Measurements from ENCODE around the gene SAMM50.

The SAMM50 gene

GRCh38 chr22:43946384-43946667 is 8.9 kb upstream of the SAMM50 start:
- no peak for DNase-seq

DNA sequence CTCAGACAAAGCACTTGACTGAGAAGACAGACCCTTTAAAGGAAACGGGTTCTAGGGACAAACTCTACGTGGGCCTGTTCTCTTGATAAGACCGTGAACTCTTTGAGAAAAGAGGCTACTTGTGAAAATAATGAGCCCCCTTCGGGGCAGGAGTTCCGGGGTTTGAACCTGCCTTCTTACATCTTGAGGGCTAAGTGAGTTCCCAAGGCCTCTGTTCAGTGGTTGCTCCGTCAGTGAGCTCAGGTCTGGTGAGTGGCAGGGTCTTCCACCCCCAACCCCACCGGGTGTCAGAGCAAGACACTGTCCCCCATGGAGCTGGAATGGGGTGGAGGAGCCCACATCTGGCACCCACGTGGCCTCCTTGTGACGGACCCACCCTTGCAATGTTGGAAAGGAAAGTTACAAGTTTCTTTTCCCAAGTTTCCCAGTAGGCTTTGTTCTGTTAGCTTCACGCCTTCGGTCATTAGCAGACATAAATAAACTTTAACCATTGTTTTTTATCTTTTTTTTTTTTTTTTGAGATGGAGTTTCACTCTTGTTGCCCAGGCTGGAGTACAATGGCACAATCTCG is 6.3 kb upstream of the SAMM50 start:
- no peak for DNase-seq

DNA sequence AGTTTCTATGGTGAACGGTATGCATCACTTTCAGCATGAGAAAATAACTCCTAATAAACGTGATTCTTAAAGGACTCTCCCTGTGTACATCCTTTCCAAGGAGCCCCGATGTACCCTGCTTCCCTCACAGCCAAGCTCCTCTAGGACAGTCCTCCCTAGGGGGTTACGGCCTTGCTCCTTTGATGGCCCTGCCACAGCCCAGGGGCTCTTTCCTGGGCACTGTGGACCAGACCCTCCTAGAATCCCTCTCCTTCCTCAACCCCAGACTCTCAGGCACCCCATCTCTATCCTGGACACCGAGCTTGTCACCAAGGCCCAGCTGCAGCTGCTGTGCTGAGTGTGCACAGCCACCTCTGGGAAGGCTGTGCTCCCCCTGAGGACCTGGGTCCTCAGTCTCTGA is 3.9 kb upstream of the SAMM50 start:
- no peak for DNase-seq

DNA sequence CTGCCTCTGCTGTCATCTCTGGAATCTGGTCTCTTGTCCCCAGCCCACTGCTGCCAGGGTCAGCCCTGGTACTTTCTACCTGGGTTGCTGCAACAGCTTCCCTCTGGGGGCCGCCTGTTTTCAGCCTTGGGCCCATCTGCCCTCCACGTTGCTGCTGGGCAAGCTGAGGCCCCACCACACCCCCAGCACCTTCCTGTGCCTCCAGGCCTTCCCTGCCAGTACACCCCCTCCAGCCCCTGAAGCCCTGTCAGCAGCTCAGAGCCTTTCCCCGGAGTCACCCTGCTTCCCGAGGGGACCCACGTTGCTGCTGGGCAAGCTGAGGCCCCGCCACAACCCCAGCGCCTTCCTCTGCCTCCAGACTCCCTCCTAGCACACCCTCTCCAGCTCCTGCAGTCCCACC is 3.3 kb upstream of the SAMM50 start:
- DNase-seq, result no peak

GRCh38 chr22:43953988-43954785 is 1.1 kb upstream of the SAMM50 start:
- DNase-seq, result no peak

DNA sequence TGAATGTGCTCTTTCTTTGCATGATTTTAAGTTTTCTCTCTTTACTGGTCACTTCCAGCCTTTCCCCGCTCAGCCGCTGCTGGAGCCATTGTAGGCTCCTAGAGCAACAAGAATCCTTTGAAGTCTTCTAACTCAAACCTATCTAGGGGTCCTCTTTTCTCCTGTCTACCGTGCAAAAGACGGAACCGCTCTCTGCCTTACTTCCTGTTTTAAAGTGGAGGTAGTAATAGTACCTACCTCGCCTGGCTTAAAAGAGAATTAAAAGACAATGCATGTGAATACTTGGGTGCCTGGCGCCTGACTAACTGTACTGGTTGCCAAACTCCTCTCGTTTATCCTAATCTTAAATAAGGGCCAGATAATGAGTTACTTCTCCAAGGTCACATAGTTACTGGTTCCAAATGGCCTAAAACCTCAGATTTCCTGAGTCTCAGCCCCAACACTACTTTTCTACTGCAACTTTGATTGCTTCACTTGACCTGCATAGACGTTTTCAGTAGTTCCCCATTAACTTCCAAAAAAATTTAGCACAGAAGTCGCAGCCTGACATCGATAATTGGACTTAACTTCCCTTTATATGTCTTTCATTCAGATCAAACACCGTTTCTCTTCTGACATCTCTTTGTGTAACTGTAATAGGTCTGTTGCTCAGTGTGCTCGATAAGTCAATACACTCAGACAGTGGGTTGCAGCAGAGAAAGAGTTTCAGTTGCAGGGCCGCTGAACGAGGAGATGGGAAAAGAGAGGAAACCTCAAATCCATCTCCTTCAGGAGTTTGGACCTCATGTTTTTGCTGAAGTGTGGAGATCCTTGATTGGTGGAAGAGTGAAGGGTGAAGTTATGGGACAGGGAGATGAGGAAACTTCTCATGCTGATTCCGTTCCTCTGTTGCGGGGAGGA is 891 bp downstream of the SAMM50 start:
- peak; percentile 42 for DNase-seq

DNA sequence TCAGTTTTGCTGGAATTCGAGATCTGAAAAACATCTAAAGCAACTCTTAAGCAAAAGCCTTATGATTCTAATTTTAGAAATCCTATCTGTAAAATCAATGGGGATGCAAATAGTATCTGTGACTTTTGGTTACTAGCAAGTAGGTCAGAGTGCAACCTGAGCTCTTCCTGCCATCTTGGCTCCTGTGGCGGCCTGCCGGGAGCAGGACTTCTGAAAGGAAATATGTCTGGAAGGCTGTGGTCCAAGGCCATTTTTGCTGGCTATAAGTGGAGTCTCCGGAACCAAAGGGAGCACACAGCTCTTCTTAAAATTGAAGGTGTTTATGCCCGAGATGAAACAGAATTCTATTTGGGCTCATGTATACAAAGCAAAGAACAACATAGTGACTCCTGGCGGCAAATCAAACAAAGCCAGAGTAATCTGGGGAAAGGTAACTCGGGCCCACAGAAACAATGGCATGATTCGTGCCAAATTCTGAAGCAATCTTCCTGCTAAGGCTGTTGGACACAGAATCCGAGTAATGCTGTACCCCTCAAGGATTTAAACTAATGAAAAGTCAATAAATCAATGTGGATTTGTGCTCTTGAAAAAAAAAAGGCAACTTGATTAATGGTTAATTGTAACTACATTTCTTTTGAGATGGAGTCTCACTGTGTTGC is 1.7 kb downstream of the SAMM50 start:
- no peak for DNase-seq

- DNase-seq, result no peak
Measured at GRCh38 chr22:43957871-43958270, 2.6 kb downstream of the SAMM50 start.

DNA sequence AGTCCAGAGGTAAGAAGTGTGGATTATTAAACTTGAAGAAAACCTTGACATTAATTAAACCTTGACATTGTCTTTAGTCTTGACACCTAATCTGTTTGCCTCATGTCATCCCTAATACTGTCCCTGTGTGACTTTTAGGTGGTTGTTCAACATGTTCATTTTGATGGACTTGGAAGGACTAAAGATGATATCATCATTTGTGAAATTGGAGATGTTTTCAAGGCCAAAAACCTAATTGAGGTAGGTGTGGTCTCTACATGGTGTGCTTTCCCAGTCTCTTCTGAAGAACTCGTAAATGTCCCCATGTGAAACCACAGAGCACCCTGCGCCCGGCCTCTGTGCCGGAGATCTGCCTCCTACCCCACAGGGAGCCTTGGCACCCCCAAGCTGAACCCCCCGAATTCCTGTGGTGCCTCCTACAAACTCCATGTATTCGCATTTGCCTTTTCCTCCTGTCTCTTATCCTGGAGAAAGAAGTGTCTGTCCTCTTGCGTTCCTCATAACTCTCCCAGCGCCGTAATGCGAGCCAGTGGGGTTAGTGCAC is 9.1 kb downstream of the SAMM50 start:
- no peak for DNase-seq

GRCh38 chr22:43967069-43967468 is 11.8 kb downstream of the SAMM50 start:
- no peak for DNase-seq

DNA sequence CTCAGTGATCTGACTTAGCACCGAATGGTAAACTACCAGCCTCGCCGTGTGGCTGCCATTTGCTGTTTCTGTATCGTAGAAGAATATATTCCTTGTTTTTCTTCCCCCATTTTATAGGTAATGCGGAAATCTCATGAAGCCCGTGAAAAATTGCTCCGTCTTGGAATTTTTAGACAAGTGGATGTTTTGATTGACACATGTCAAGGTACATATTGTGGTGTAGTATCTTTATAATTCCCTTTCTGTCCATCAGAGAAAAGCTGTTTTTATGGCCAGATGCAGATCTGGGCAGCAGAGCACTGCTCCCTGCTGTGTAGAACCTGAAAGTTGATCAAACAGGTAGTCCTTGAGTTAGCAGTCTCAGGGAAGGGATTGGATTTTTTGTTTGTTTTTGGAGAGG is 13.4 kb downstream of the SAMM50 start:
- no peak for DNase-seq

- DNase-seq, result no peak
Measured at GRCh38 chr22:43969021-43969878, 14.0 kb downstream of the SAMM50 start.

- DNase-seq, result no peak
Measured at GRCh38 chr22:43969989-43970755, 14.9 kb downstream of the SAMM50 start.

DNA sequence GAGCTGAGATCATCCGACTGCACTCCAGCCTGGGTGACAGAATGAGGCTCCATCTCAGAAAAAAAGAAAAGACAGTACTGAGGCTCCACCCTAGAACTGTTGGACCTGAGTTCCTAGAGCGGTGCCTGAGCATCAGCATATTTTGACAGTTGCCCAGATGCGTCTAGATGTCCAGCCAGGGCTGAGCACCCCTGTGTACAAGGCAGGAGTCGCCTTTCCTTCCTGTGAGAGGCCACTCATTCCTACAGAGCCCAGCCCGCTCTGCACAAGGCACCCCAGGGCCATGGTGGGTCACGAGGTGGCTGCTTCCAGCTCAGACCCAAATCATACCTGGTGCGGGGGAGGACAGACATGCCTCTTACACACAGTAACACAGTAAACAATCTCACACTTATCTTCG is 15.9 kb downstream of the SAMM50 start:
- DNase-seq, result no peak

DNA sequence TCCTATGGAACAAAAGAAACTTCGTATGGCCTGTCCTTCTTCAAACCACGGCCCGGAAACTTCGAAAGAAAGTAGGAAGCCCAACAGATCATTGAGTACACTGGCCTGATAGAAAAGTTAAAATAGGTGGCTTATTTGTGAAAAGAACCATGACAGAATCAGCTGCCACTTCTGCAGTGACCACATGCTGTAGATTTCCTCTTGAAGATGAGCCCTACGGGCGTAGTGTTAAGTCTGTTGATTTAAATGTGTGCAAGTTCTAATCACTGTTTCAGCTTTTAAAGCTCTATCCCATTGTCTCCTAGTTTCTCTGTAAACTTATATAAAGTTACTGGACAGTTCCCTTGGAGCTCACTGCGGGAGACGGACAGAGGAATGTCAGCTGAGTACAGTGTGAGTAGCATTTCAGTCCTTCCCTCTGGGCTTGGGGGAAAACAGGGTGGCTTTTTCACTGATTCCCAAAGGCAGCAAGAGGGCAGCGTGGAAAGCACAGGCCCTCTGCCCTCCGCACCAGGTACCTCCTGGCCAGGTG is 17.8 kb downstream of the SAMM50 start:
- no peak for DNase-seq

GRCh38 chr22:43974028-43974545 is 18.8 kb downstream of the SAMM50 start:
- no peak for DNase-seq

DNA sequence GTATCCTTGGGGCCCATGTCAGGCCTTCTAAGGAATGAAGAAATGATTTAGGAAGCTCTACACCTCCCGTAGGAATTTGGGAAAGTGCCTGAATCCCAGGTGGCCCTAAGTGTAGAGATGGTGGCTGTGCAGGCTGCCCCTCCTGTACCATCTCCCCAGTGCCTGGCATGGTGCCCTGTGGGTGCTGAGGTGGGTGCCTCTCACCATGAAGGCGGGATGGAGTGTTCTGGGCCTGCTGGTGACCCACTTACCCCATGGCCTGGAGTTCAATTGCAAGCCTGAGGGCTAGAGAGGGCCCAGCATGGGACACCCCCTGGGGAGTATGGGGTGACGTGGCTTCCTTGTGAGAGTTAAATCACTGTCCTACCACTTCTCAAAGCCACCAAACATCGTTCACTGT is 19.8 kb downstream of the SAMM50 start:
- DNase-seq, result no peak

GRCh38 chr22:43976861-43977795 is 21.9 kb downstream of the SAMM50 start:
- no peak for DNase-seq

DNA sequence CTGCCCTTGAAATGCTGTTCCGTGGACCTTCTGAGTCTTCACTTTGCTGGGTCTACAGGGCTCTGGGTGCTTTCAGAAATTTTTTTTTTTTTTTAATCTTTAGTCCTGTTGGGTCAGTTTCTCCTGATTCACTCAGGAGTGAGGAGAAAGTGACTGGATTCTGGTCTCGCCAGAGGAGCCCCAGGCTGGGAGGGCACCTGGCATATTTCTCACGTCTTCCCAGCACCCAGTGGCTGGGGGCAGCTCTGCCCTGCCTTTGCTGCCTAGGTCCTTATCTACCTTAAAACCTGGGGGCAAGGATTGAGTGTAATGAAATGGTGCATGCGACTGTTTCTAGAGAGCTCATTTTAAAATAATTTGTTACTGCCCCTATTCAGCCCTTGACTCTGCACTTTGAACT is 23.3 kb downstream of the SAMM50 start:
- no peak for DNase-seq

DNA sequence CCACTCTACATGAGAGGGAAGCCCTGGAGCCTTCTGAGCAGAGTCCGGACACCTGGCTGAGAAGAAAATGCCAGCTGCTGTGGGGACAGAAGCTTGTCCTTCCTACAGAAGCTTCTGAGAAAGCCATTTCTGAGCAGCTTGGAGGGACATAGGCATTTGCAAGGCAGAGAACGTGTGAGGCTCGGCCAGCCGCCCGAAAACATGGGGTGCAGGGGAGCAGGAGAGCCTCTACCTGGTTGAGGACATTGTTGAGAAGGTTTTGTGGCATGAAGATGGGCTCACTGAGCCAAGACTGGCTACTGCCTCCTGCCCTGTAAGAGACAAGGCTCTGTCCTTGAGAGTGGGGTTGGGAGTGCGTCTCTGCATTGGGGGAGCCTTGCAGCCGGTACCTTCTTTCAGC is 25.3 kb downstream of the SAMM50 start:
- DNase-seq, result no peak

All from activated CD4-positive, alpha-beta T cell treated with anti-CD3 and anti-CD28 coated beads, Interleukin-2, Interleukin-6, amounts not matched to agents 100 ng/mL and 50 ng/mL, durations not matched to agents 16 hours and 8 hours (primary cell).